HG03280 (cell line): ENCODE results near the gene EMD.

Experiments used
- ATAC-seq: cut with Tn5 transposase; IDR thresholded peaks from one replicate; pipeline ENCODE4 v1.9.1; 2021; ENCODE audit warnings: mild to moderate bottlenecking, moderate library complexity; ENCODE audit not compliant: unreplicated experiment

EMD gene

DNA sequence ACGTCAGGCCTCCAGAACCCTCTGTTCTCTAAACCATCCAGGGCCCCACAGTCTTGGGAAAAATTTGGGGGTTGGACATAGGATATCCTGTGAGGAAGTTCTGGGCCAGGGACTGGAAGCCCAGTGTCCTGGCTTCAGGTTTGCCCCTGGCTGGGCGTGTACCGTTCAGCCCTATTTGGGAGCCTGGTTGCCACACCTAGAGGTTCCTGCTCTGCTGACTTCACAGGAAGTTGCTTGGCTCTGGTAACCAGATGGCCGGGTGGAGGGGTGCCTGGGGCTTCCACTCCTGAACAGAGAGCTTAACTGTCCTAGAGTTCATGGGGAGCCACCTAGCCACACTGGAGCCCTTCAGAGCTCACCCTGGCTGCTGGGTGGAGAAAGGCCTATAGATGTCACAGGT lies 33.4 kb downstream of the EMD start:
- ATAC-seq, result no peak

DNA sequence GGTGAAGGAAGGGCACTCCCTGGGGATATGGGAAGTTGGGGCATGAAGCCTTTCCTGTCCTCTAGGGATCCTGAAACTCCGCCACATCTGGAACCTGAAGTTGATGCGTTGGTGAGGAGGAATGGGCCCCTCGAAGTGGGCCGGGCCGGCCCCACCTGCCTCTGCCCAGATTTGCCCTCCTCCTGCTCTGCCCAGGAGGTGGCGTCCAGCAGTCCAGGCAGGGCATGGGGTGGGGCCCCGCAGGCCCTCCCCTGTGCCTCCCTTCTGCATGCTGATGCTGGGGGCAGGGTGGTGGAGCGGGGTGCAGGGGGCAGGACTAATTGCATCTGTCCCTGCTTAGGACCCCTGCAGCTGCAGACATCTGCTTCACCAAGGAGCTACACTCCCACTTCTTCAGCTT lies 34.0 kb downstream of the EMD start:
- no peak for ATAC-seq

DNA sequence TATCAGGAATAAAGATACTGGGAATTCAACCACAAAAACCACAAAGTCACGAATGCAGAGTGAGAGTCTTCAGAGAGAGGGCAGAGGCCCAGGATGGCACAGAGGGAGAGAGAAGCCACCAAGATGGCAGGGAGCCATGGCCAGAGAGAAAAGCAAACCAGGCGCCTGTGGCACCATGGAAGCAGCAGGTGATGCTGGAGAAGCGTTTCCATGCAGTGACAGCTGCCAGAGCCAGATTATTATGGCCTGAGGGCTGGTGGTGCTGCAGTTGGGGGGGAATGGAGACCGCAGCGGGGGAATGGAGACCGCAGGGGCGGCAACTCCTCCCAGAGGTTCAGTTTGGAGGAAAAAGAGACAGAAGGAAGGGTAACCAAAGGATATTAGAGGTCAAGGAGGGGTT lies 38.1 kb downstream of the EMD start:
- ATAC-seq, result no peak

DNA sequence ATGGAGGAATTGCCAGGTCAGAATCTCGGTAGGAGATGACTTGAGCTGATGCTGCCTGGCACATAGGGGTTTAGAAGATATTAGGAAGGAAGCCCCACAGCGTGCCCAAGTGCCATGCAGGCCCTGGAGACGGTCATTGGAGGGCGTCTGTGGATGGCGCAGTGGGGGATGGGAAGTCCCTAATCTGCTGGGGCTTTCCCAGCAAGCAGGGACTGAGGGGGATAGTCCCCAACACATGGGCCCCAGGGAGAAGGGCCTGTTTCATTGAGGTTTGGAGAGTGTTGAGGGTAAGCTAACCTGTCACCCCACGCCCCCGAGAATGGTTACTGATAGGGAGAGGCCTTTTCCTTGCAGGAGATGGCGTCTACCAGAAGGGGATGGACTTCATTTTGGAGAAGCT lies 40.1 kb downstream of the EMD start:
- ATAC-seq, result no peak

DNA sequence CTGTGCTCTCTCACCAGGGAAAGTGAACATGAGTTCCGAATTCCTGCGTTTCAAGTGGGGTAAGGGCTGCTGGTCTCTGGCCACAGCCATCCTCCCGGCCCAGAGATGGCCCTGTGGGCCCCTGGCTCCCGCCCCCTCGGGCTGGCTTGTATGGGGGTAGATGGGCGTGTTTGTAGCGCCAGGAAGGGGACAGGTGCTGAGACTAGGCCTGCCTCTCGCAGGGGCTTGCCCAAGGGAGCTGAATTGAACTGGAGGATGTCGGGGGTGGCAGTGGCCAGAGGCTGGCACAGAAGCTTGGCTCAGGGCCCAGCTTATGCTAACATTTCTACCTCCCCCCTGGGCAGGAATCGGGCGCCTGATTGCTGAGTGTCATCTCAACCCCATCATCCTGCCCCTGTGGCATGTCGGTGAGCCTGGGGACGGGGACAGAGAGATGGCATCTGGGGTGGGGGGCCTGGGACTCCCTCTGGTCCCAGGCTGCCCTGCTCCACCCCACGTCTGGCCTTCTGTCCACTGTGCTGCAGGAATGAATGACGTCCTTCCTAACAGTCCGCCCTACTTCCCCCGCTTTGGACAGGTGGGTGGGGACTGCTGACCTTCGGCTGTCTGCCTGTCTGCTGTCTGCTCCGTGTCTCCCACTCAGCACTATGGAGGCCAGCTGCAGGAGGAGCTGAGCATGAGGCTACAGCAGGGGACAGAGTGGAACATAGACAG lies 40.8 kb downstream of the EMD start:
- ATAC-seq, result no peak

DNA sequence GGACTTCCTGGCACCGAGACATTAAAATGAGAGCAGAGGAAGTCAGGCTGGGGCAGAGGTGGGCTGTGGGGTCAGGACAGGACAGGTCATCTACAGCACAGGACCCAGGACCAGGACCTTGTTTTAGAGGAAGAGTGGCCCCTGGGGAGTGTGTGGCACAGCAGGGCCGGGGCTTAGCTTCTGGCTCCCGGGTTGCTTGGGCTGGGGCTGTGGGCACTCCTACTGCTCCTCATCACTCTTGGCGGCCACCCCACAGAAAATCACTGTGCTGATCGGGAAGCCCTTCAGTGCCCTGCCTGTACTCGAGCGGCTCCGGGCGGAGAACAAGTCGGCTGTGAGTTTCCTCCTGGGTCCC lies 41.3 kb downstream of the EMD start:
- ATAC-seq, result no peak

DNA sequence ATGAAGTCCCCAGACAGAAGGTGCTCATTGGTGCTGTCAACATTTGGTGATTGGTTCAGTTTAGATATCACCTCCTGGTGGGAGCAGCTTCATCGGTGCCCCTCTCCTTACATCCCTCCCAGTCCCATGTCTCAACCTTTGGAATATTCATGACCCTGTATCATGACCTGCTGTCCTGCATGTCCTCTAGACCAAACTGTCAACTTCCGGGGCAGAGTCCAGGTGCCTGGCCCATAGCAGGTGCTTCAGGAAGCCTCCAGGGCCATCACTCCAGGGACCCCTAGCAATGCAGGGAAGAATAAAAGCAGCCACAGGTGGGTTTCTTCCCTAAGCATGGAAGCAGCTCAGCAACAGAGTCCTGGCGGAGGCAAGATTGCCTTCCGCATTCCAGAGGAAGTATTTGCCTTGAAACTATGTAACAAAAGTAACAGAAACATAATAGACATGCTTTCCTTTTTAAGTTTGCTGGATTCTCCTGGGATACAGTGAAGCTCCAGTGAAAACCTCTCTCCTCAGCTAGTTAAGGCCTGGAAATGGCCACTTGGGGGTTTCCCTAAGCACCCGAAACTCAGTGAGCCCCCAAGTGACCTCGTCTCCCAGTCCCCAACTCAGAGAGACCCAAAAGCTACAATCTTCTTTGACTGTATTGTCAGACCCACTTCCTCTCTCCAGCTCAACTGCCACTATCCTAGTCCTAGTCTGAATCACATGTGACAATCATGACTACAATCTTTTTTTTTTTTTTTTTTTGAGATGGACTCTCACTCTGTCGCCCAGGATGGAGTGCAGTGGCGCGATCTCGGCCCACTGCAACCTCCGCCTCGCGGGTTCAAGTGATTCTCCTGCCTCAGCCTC lies 48.0 kb downstream of the EMD start:
- no peak for ATAC-seq

DNA sequence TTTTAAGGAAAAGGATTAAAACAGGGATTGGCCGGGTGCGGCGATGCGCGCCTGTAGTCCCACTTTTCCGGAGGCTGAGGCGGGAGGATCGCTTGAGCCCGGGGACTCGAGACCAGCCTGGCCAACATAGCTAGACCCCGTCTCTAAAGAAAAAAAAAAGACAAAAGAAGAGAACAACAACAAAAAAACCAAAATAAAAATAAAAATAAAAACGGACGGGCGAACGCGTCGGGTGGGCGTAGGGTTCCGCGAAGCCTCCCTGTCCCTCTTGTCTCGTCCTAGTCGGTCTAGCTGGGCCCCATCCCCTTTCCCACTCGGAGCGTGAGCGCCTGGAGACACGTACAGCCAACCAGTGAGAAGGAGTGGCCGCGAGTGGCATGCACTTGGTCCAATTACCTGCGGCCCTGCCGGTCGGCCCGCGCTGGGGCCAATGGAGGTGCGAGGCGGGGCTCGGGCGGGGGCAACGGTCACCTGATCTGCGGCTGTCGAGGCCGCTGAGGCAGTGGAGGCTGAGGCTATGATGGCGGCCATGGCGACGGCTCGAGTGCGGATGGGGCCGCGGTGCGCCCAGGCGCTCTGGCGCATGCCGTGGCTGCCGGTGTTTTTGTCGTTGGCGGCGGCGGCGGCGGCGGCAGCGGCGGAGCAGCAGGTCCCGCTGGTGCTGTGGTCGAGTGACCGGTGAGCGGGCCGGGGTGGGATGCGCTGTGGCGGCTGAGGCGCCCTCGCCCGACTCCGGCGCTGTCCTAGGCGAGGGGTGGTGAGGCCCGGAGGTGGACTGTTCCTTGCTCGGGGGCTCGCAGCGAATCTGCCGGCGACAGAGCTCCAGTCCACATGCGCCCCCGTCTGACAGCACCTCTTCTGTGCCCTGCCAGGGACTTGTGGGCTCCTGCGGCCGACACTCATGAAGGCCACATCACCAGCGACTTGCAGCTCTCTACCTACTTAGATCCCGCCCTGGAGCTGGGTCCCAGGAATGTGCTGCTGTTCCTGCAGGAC lies 49.4 kb downstream of the EMD start, which contains the start of gene ATP6AP1:
TSS of gene ATP6AP1 (plus strand) at position 502 of the 996 bp plus-strand sequence. CDS start at position 518, 16 bp downstream.
- ATAC-seq, result peak; percentile 98

DNA sequence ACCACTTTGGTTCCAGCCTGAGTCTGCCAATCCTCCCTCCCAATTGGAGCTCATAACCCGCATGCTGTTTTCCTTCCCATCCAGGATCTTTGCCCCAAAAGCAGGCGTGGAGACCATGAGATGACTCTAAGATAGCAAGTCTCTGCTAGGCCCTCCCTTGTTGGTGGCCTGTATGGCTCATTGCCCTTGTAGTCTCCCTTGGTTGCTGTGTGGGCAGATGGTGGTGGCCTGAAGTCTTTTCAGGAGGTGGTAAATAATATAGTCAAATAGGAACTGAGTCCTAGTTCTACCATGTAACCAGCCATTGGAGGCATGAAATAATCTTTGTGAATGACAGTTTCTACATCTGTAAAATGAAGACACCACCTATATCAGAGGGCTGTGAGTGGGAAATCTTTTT lies 50.6 kb downstream of the EMD start:
- no peak for ATAC-seq

DNA sequence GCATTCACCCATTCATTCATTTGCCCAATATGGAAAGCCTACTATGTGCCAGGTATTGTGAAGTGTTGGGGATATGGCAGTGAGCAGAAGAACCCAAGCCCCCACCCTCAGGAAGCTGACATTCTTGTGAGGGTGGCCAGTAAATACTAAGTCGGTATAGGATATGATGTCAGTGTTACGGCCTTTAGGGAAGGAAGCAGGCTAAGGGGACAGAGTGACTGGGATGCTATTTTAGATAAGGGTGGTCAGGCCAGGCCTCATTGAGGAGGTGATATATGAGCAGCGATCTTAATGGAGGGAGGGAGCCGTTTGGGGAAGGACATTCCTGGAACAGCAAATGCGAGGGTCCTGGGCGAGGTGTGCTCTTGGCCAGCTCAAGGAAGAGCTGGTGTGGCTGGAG lies 51.4 kb downstream of the EMD start:
- ATAC-seq, result no peak

DNA sequence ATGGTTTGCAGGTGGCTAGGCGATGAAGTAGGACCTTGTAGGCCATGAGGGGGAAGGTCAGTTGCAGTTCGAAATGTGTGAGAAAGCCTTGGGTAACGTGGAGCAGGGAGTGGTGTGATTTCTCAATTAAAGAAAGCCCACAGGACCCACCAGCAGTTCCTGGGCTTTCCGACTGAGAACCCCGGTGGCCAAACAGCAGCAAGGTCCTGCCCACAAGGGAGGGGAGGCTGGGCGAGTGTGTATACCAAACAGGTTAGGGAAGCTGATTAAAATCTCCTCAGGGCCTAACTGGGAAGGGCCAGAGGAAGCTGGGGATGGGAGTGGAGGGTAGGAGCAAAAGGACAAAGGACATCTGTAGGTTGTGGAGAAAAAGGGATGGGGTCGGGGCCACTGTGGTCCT lies 51.8 kb downstream of the EMD start:
- ATAC-seq, result no peak
